H9 (cell line): ENCODE results near the gene BORA. TPM values are rescaled to one million over a fixed set of nuclear protein-coding genes. Genes with fewer than 3 reads are reported as not detected.

Experiments used
- DNase-seq: peaks from one replicate; pipeline ENCODE4 v3.0.0-alpha.2; 2017
- H2AFZ ChIP-seq: one replicate; pipeline ENCODE4 v1.6.1; 2013; ENCODE audit warnings: mild to moderate bottlenecking, low read length, control low read depth, moderate library complexity
- H2AK5ac ChIP-seq: 2 replicates; pipeline ENCODE4 v1.6.1; 2013; ENCODE audit warnings: low read length, control low read depth, mixed read lengths; ENCODE audit not compliant: insufficient read length
- H2BK120ac ChIP-seq: one replicate; pipeline ENCODE4 v1.6.1; 2013; ENCODE audit warnings: low read depth, mild to moderate bottlenecking, low read length, control low read depth, inconsistent platforms; ENCODE audit not compliant: poor library complexity, severe bottlenecking
- H2BK12ac ChIP-seq: 2 replicates; pipeline ENCODE4 v1.6.1; 2013; ENCODE audit warnings: low read length, control low read depth, mixed read lengths, low read depth; ENCODE audit not compliant: insufficient read length
- H2BK15ac ChIP-seq: 2 replicates; pipeline ENCODE4 v1.6.1; 2013; ENCODE audit warnings: low read depth, low read length, control low read depth
- H2BK20ac ChIP-seq: one replicate; pipeline ENCODE4 v1.6.1; 2013; ENCODE audit warnings: low read depth, mild to moderate bottlenecking, low read length, control low read depth, inconsistent platforms; ENCODE audit not compliant: poor library complexity, severe bottlenecking
- H2BK5ac ChIP-seq: 2 replicates; pipeline ENCODE4 v1.6.1; 2013; ENCODE audit warnings: low read length, control low read depth, mixed read lengths; ENCODE audit not compliant: insufficient read length
- H3K14ac ChIP-seq: 2 replicates; pipeline ENCODE4 v1.6.1; 2013; ENCODE audit warnings: low read length, control low read depth; ENCODE audit not compliant: insufficient read depth
- H3K18ac ChIP-seq: 2 replicates; pipeline ENCODE4 v1.6.1; 2013; ENCODE audit warnings: low read depth, mild to moderate bottlenecking, mixed read lengths, low read length, control low read depth; ENCODE audit not compliant: insufficient read length
- H3K23ac ChIP-seq: 2 replicates; pipeline ENCODE4 v1.6.1; 2013; ENCODE audit warnings: low read length, control low read depth, mixed read lengths, low read depth; ENCODE audit not compliant: insufficient read length
- H3K23me2 ChIP-seq: 2 replicates; pipeline ENCODE4 v1.6.1; 2013; ENCODE audit warnings: low read depth, mild to moderate bottlenecking, mixed read lengths, low read length, control low read depth; ENCODE audit not compliant: insufficient read length, poor library complexity, severe bottlenecking
- H3K27ac ChIP-seq: 2 replicates; pipeline ENCODE4 v1.5.1; 2013; ENCODE audit warnings: low read length, control low read depth, mixed read lengths, low read depth; ENCODE audit not compliant: insufficient read length
- H3K27me3 ChIP-seq: 2 replicates; pipeline ENCODE4 v1.6.1; 2013; ENCODE audit warnings: low read length, control low read depth, inconsistent platforms; ENCODE audit not compliant: insufficient read depth
- H3K4ac ChIP-seq: 2 replicates; pipeline ENCODE4 v1.6.1; 2013; ENCODE audit warnings: low read depth, mild to moderate bottlenecking, control low read depth, inconsistent platforms, low read length, moderate library complexity
- H3K4me1 ChIP-seq: 2 replicates; pipeline ENCODE4 v1.6.1; 2013; ENCODE audit warnings: low read length, control low read depth, inconsistent platforms; ENCODE audit not compliant: insufficient read depth
- H3K4me2 ChIP-seq: 2 replicates; pipeline ENCODE4 v1.6.1; 2013; ENCODE audit warnings: low read length, control low read depth, mixed read lengths; ENCODE audit not compliant: insufficient read length, insufficient read depth
- H3K56ac ChIP-seq: 2 replicates; pipeline ENCODE4 v1.6.1; 2013; ENCODE audit warnings: low read depth, mild to moderate bottlenecking, mixed read lengths, low read length, control low read depth; ENCODE audit not compliant: insufficient read length
- H3K79me1 ChIP-seq: 2 replicates; pipeline ENCODE4 v1.6.1; 2013; ENCODE audit warnings: low read depth, mild to moderate bottlenecking, moderate library complexity, low read length, control low read depth, inconsistent platforms; ENCODE audit not compliant: insufficient read depth, poor library complexity, severe bottlenecking
- H3K79me2 ChIP-seq: 2 replicates; pipeline ENCODE4 v1.6.1; 2013; ENCODE audit warnings: low read length, control low read depth, inconsistent platforms; ENCODE audit not compliant: insufficient read depth
- H3K9ac ChIP-seq: 2 replicates; pipeline ENCODE4 v1.6.1; 2013; ENCODE audit warnings: low read length, control low read depth, mixed read lengths; ENCODE audit not compliant: insufficient read length; ENCODE audit errors: extremely low read depth
- H3K9me3 ChIP-seq: one replicate; pipeline ENCODE4 v1.6.1; 2013; ENCODE audit warnings: low read depth, low read length, inconsistent platforms; ENCODE audit not compliant: control insufficient read depth
- H3T11ph ChIP-seq: one replicate; pipeline ENCODE4 v1.6.1; 2013; ENCODE audit warnings: mild to moderate bottlenecking, low read length, control low read depth, inconsistent platforms
- H4K20me1 ChIP-seq: one replicate; pipeline ENCODE4 v1.6.1; 2013; ENCODE audit not compliant: control insufficient read depth, insufficient read length, insufficient read depth
- H4K5ac ChIP-seq: 2 replicates; pipeline ENCODE4 v1.6.1; 2013; ENCODE audit warnings: low read depth, mild to moderate bottlenecking, mixed read lengths, low read length, control low read depth; ENCODE audit not compliant: insufficient read length
- H4K8ac ChIP-seq: replicated peaks from 2 replicates; pipeline ENCODE4 v1.6.1; 2013; ENCODE audit warnings: low read length, control low read depth, mixed read lengths, low read depth; ENCODE audit not compliant: insufficient read length
- H4K91ac ChIP-seq: 2 replicates; pipeline ENCODE4 v1.6.1; 2013; ENCODE audit warnings: low read depth, mild to moderate bottlenecking, moderate library complexity, mixed read lengths, low read length, control low read depth; ENCODE audit not compliant: insufficient read length
- H3K27ac Mint-ChIP-seq, 3 experiments: 2 replicates in 2 of 3; 3 replicates in 1 of 3; pipeline ENCODE4 v1.8.0; 2020 to 2021; ENCODE audit warnings: mixed read lengths in 3 of 3, mild to moderate bottlenecking in 1 of 3, moderate library complexity in 1 of 3
- H3K27me3 Mint-ChIP-seq: 2 replicates; pipeline ENCODE4 v1.8.0; 2021; ENCODE audit warnings: low read depth, mild to moderate bottlenecking, moderate library complexity, mixed read lengths
- H3K36me3 Mint-ChIP-seq, 3 experiments: 2 replicates in 2 of 3; 3 replicates in 1 of 3; pipeline ENCODE4 v1.8.0; 2020 to 2021; ENCODE audit warnings: low read depth in 3 of 3, mixed read lengths in 3 of 3; ENCODE audit not compliant: insufficient read depth in 1 of 3
- H3K4me1 Mint-ChIP-seq, 2 experiments: 2 replicates each; pipeline ENCODE4 v1.8.0; 2020; ENCODE audit warnings: mixed read lengths in 2 of 2
- H3K4me3 Mint-ChIP-seq, 2 experiments: 2 replicates in 1 of 2; 3 replicates in 1 of 2; pipeline ENCODE4 v1.8.0; 2020 to 2021; ENCODE audit warnings: mild to moderate bottlenecking in 2 of 2, mixed read lengths in 2 of 2, moderate library complexity in 1 of 2
- H3K9me3 Mint-ChIP-seq, 2 experiments: 2 replicates in 1 of 2; 3 replicates in 1 of 2; pipeline ENCODE4 v1.8.0; 2020; ENCODE audit warnings: mild to moderate bottlenecking in 2 of 2, mixed read lengths in 2 of 2, moderate library complexity in 1 of 2
- WGBS: extraction: QIAGEN DNeasy Blood & Tissue Kit; methylation state at CpG from one replicate; pipeline ENCODE4 v1.1.7; 2013; ENCODE audit warnings: missing lambda C conversion rate, low lambda C conversion rate, mixed read lengths; ENCODE audit not compliant: insufficient read length; ENCODE audit errors: extremely low coverage; 5-methylcytosine and 5-hydroxymethylcytosine counted together
- total RNA-seq: library from RNA; stranded (reverse); gene quantifications from 2 replicates; pipeline ENCODE4 v1.2.1, GENCODE V29; 2021
- TF ChIP-seq, protein P1 (sequence below): fragments of 200-600 bp; sonication (generic); conservative IDR thresholded peaks from 3 replicates; pipeline ENCODE4 v1.8.0; 2021; ENCODE audit warnings: antibody characterized with exemption, mild to moderate bottlenecking

BORA gene
- total RNA-seq, 1 experiment from 2014 or later, result 16.5 TPM

DNA sequence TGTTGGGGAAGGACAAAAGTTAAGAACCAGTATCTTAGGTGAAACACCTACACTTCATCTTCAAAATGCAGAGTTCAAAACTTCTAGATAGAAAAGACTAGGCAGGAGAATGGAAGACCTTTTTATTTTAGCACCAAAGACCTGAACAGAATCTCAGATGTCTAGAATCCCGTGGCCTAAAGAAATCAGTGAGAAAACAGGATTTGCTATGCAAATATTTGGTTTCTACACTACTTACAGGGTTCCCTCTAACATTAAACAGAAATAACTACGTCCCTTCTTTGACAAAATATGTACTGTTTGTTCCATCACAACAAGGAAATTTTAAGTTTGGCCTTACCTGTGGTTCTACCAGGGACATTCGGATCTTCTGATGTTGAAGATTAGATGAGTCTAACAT is 32.5 kb downstream of the BORA start:
- H3K9ac ChIP-seq, result no peak overlapping the region
- no peak overlapping the region for H3K14ac ChIP-seq
- H2BK15ac ChIP-seq, result no peak overlapping the region
- H3K27me3 ChIP-seq, result no peaks in the 10 kb centered on the region
- no peak overlapping the region for H3K23ac ChIP-seq
- no peak overlapping the region for H2BK20ac ChIP-seq
- no peak for DNase-seq
- H3K4me1 Mint-ChIP-seq, result no peaks in the 10 kb centered on the region
- H3K27me3 Mint-ChIP-seq, result no peaks in the 10 kb centered on the region
- no peak overlapping the region for H2BK120ac ChIP-seq
- no peak overlapping the region for H3K4me3 Mint-ChIP-seq
- no peaks in the 10 kb centered on the region for H3K79me2 ChIP-seq
- no peaks in the 10 kb centered on the region for H3K23me2 ChIP-seq
- H3K4ac ChIP-seq, result no peak overlapping the region
- no peak overlapping the region for H3K27ac ChIP-seq
- H3K36me3 Mint-ChIP-seq, result peaks cover 21 to 78% (median 56%) of the 10 kb centered on the region in 3 experiments
- H3K79me1 ChIP-seq, result no peaks in the 10 kb centered on the region
- no peak overlapping the region for H3K56ac ChIP-seq
- TF ChIP-seq, protein P1, sequence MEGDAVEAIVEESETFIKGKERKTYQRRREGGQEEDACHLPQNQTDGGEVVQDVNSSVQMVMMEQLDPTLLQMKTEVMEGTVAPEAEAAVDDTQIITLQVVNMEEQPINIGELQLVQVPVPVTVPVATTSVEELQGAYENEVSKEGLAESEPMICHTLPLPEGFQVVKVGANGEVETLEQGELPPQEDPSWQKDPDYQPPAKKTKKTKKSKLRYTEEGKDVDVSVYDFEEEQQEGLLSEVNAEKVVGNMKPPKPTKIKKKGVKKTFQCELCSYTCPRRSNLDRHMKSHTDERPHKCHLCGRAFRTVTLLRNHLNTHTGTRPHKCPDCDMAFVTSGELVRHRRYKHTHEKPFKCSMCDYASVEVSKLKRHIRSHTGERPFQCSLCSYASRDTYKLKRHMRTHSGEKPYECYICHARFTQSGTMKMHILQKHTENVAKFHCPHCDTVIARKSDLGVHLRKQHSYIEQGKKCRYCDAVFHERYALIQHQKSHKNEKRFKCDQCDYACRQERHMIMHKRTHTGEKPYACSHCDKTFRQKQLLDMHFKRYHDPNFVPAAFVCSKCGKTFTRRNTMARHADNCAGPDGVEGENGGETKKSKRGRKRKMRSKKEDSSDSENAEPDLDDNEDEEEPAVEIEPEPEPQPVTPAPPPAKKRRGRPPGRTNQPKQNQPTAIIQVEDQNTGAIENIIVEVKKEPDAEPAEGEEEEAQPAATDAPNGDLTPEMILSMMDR, result no peak
- no peak overlapping the region for H3K18ac ChIP-seq
- H2BK12ac ChIP-seq, result no peak overlapping the region
- no peak overlapping the region for H4K5ac ChIP-seq
- no peak overlapping the region for H2AFZ ChIP-seq
- no peak overlapping the region for H4K8ac ChIP-seq
- H4K20me1 ChIP-seq, result no peaks in the 10 kb centered on the region
- H4K91ac ChIP-seq, result no peak overlapping the region
- no peak overlapping the region for H3K27ac Mint-ChIP-seq
- H3K4me1 ChIP-seq, result no peaks in the 10 kb centered on the region
- no peak overlapping the region for H2BK5ac ChIP-seq
- no peaks in the 10 kb centered on the region for H3K9me3 ChIP-seq
- no CpG with 5 or more reads among the region's 3 CpGs for WGBS
- no peak overlapping the region for H3T11ph ChIP-seq
- no peaks in the 10 kb centered on the region for H3K9me3 Mint-ChIP-seq
- no peak overlapping the region for H2AK5ac ChIP-seq
- H3K4me2 ChIP-seq, result no peak overlapping the region
